Measurements from ENCODE around the gene ZNF710. TPM values are rescaled to one million over a fixed set of nuclear protein-coding genes. Genes with fewer than 3 reads are reported as not detected.

The ZNF710 gene
- total and polyA plus RNA-seq, 2 of the 8 experiments (the other 6 are each of a cell fraction or from before 2014, with no cell fraction given): 10.5 to 24.0 TPM

- Histone ChIP-seq H3K4ac (replicated peaks; ENCODE audit: insufficient read length, low read depth, low read length) (no peak overlapping the region), H3K23ac (ENCODE audit: insufficient read length) (no peak overlapping the region), H3K23me2 (ENCODE audit: low read depth, low read length) (no peaks in the 10 kb centered on the region; the same call in 1 of the 2 replicates), H3K27ac (ENCODE audit: low read depth, low read length) (no peak overlapping the region), H3K79me1 (ENCODE audit: low read depth, low read length) (no peaks in the 10 kb centered on the region), H3K36me3 (ENCODE audit: control insufficient read depth in 2 of 4, insufficient read depth in 4 of 4, low read length in 3 of 4) (no peaks in the 10 kb centered on the region), H2BK12ac (ENCODE audit: low read depth, low read length) (no peak overlapping the region), H4K8ac (ENCODE audit: extremely low read depth, insufficient read depth, low read length) (no peak overlapping the region), H2BK20ac (ENCODE audit: low read length) (no peak overlapping the region), H3K4me1 (replicated peaks in 1 of 4; ENCODE audit: control insufficient read depth in 3 of 4, insufficient read depth in 4 of 4, low read length in 3 of 4) (peaks cover 0 to 3% (median 0%) of the 10 kb centered on the region in 4 experiments; a peak in 1 of 7 replicates), H4K5ac (ENCODE audit: insufficient read length, low read depth, low read length) (no peak overlapping the region), H3K4me2 (ENCODE audit: insufficient read depth in 1 of 2, low read depth in 2 of 2, low read length in 2 of 2) (no peak overlapping the region), H3K14ac (ENCODE audit: insufficient read length) (no peak overlapping the region), H3K56ac (replicated peaks; ENCODE audit: insufficient read length, low read depth, low read length) (peak overlapping the region; percentile 46), H3K18ac (ENCODE audit: extremely low read depth, low read length) (no peak overlapping the region), H3K4me3 (ENCODE audit: extremely low read depth in 1 of 4, insufficient read depth in 2 of 4, low read depth in 3 of 4, low read length in 4 of 4) (no peak overlapping the region), H2BK5ac (ENCODE audit: low read depth, low read length) (no peak overlapping the region), H2BK15ac (ENCODE audit: low read length) (no peak overlapping the region), H3K9ac (replicated peaks in 1 of 4; ENCODE audit: extremely low read depth in 1 of 4, low read depth in 3 of 4, low read length in 3 of 4) (no peak overlapping the region), H2BK120ac (replicated peaks; ENCODE audit: low read depth, low read length) (no peak overlapping the region), H3K27me3 (replicated peaks in 1 of 4; ENCODE audit: control insufficient read depth in 3 of 4, extremely low read depth in 1 of 4, insufficient read depth in 3 of 4, low read length in 3 of 4) (no peaks in the 10 kb centered on the region), H4K20me1 (replicated peaks in 1 of 2; ENCODE audit: control insufficient read depth in 1 of 2, insufficient read depth in 2 of 2, low read length in 2 of 2) (no peaks in the 10 kb centered on the region), H3K9me3 (ENCODE audit: insufficient read depth in 2 of 2, low read depth in 1 of 2, low read length in 1 of 2) (no peaks in the 10 kb centered on the region), H2AFZ (ENCODE audit: low read length) (no peak overlapping the region), H3K79me2 (ENCODE audit: control insufficient read depth in 1 of 2, insufficient read depth in 2 of 2, low read length in 2 of 2) (no peaks in the 10 kb centered on the region), H4K91ac (replicated peaks; ENCODE audit: insufficient read length, low read length) (no peak overlapping the region), H2AK5ac (ENCODE audit: low read depth, low read length) (no peak overlapping the region)
- no peak for TF ChIP-seq BRCA1 (IDR thresholded peaks at IDR 0.05; ENCODE audit: low read depth, low read length)
- TF ChIP-seq NANOG (IDR thresholded peaks at IDR 0.05; ENCODE audit: insufficient read depth, low read depth, low read length, poor library complexity, severe bottlenecking): no peak
- no peak for TF ChIP-seq CEBPB (IDR thresholded peaks at IDR 0.05; ENCODE audit: low read depth, low read length)
- no peak for TF ChIP-seq POLR2A (IDR thresholded peaks at IDR 0.05; ENCODE audit: control extremely low read depth in 1 of 2, low read depth in 2 of 2, low read length in 2 of 2)
- no peak for TF ChIP-seq CTCF (IDR thresholded peaks at IDR 0.05; ENCODE audit: control extremely low read depth in 1 of 3, insufficient read depth in 1 of 3, low read depth in 1 of 3, low read length in 3 of 3)
- no peak for TF ChIP-seq EP300 (IDR thresholded peaks at IDR 0.05; ENCODE audit: borderline replicate concordance in 1 of 2, low read depth in 2 of 2, low read length in 2 of 2)
- no peak for TF ChIP-seq YY1 (IDR thresholded peaks at IDR 0.05; ENCODE audit: low read depth, low read length)
- no peak for TF ChIP-seq SAP30 (IDR thresholded peaks at IDR 0.05; ENCODE audit: insufficient read depth, insufficient replicate concordance, low read length)
- POLR2A ChIA-PET (ENCODE audit: partially characterized antibody): no interaction called here
- WGBS, 2 experiments (ENCODE audit: extremely low coverage in 1 of 2, insufficient coverage in 1 of 2, insufficient read length in 1 of 2, insufficient replicate concordance in 2 of 2, low coverage in 1 of 2, low lambda C conversion rate in 2 of 2, missing lambda C conversion rate in 1 of 2): 74% methylated on average over 4 of the region's 4 CpGs; no CpG with 5 or more reads in 1 of the 2 experiments
- no peak for DNase-seq (ENCODE audit: low read depth in 1 of 2, low spot score in 2 of 2)
- CTCF ChIA-PET (ENCODE audit: partially characterized antibody): interaction anchor here (1.5 to 1.9 kb wide), 3 partner anchors 10 to 93 kb away, joined by 4 to 5 read pairs (median 4); no protein-coding TSS in a partner anchor
- no peak for FAIRE-seq
Observed at GRCh38 chr15:89967881-89968280, 33.2 kb upstream of the ZNF710 start.

Measured in H1 (cell line).